DMS153 treated with DMSO at 0.1 percent for 48 hours (cell line): ENCODE data around the gene OR14A2.
A peak's percentile ranks its signal among the peaks of the same experiment; 100 is the strongest.
"Not testable (repeated sequence)": the region's sequence is repeated elsewhere in the genome, so short reads cannot be mapped to it uniquely, and the experiment has no call there.

ENCODE experiments used
- DNase-seq: peaks from one replicate; lab custom pipeline; 2025; ENCODE audit not compliant: unreplicated experiment; lab: John Stamatoyannopoulos, UW

The OR14A2 gene

DNA sequence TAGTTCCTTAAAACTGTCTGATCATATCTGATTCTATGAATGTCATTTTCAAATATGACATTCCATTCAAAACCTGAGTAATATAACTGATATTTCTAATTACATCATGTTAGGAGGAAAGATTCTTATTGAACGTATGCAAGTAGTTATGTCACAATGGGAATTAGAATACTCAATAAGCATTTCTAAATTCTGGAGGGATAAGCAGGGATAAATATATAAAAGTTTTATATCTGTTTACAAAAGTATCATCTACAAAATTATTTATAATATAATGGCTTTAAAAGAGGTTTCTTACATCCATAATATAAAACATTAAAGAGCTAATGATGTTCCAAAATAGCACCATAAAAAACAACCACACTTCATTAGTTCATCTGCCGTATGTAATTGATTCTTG is at the start of gene OR14A2:
Gene OR14A2 (minus strand): TSS at position 101 of the 400 bp plus-strand sequence.
- DNase-seq = no peak

DNA sequence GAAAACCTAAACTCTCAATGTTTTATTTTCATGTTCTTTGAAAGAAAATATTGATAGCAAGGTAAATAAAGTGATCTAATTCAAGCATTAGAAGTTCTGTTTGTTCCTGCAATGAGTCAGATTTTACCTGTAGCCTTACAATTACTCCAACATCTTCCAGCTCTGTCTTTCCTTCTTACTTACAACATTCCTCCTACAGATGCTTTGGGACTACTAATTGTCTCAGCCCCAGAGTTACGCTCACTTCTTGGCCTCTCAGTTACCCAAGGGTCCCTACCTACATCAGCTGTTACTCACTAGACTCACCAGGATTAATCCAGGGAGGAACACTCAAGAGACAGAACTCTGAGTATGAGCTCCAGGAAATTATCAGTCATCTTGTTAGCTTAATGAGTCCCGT is 49.6 kb upstream of the OR14A2 start:
- DNase-seq = no peak

DNA sequence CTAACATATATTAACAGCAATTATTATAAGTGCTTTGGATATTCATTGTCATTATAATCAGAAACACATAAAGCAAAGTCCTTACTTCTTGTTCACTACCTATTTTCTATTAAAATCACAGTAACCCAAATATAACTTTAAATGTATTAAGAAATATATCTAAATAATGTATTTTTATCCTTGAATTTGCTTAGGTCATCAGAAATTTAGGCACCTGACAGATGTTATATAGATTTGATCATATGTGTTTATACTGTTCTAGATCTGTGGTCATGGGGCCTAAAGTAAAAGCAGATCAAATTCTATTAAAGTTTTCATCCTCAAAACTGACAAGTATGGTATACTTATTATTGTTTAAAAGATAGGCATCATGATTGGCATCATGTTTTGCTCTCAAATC is 21.7 kb upstream of the OR14A2 start:
- DNase-seq = no peak

DNA sequence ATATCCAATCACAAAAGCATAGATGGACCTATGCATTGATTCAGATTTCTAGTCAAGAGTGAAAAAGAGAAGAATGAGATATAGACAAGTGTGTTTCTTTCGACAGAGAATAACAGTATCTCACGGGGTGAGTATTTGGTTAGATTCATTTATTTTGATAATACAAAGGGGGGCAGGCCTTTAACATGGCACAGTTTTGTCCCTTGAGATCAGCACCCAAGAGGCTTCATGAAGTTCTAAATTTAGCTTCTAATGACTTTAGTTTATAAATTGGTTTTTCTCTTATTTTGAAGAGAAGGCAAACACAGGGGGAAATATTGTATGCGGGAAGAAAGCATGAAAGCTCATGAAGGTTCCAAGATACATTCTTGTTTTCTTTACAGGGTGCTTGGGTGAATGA is 12.5 kb upstream of the OR14A2 start, which contains the start of gene OR1C1:
Gene OR1C1 (minus strand): TSS at position 101 of the 400 bp plus-strand sequence. CDS start 2,150 bp downstream, outside the sequence.
- no peak for DNase-seq

DNA sequence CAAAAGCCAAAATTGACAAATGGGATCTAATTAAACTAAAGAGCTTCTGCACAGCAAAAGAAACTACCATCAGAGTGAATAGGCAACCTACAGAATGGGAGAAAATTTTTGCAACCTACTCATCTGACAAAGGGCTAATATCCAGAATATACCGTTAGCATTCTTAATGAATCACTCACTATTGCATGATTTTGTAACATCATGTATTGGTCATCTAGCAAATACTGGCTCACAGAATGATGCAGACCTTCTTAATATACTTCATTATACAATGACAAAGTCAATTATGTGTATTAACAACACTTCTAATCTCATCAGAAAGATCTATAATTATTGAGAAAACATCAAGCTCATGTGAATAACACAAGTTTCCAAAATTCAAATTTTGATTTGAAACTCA is 6.4 kb upstream of the OR14A2 start:
- not testable (repeated sequence) for DNase-seq

DNA sequence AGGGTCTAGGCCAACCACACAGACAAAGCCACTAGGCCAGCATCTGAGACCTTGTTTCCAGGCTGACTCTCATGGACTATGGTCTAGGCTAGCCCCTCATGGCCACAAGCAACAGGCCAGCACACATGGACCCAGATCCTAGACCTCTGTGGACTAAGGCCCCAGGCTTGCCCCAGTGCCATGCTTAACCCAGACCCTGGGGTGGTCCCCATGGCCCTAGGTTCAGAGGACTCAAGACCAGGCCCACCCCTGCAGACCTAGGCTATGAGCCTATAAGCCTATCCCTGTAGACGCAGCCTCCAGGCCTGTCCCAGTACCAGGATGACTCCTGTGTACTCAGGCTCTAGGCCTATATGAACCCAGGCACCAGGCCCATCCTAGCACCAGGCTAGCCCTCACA is 1.9 kb upstream of the OR14A2 start:
- no peak for DNase-seq

DNA sequence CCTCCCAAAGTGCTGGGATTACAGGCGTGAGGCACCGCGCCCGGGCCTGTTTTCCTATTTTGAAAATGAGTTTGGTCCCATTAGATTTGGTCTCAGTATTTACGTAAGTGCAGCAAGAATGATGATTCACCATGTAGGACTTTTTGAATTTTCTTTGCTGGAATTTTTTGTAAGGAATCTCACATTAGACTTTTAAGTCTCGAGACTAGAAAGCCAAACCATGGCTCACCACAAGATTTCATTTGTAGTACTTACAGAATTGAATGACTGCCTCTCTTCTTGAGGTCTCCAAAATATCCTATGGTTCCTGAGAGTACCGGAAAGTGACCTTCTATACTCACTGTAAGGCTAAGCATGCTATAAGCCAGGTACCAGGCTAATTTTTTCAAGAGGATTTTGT is 325 bp downstream of the OR14A2 start:
- no peak for DNase-seq

DNA sequence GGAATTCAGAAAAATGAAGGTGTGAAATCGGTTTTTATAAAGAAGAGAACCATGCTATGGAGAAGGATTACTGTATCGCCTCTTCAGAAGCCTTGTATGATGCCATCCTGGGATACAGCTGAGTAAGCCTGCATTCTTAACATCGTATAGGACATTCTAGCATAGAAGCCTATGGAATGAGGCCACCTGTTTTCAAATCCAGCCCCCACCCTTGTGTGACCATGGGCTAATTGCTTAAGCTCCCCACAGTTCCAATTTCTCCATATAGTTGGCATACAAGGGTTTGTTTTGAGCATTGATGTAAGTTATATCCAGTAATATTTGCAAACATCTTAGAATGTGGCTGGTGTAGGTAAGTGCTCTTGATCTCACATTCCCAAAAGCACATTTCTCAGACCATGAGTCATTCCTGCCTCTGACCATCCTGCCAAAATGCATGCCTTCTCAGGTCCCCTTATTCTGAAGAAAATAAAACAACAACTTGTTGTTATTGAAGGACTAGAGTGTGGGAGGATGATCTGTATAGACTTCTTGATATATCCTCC is 1.5 kb downstream of the OR14A2 start:
- no peak for DNase-seq

DNA sequence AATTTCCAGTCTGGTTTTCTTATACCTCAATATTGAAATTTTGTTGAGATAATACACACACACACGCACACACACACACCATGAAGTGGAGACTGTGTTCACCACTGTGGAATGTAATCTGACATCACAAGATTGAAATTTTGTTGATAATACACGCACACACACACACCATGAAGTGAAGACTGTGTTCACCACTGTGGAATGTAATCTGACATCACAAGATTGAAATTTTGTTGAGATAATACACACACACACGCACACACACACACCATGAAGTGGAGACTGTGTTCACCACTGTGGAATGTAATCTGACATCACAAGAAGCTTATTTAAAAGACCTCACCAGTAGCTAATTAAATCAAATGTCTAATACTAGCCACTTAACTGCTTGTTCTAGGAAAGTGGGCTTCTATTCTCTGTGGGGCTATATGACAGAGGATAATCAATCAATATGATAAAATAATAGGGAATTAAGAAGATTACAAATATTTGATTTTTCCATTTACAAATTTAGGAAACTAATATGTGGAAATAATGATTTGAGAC is 5.7 kb downstream of the OR14A2 start:
- not testable (repeated sequence) for DNase-seq

DNA sequence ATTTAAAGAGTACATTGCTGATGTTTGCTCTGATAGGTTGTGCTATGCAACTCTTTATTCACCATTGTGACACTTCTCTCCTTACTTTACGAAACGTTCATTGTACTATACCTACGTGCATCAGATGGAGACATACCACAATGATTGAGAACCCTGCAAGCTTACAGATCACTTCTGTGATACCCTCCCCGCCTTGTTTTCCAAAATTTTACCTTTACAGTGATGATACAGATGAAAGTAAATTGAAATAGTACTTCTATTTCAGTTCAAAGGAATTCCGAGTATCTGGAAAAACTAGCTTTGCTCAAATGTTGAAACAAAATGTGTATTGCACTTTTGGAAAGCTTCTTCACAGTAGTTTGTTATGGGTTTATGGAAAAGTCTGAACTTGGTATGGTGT is 6.2 kb downstream of the OR14A2 start:
- no peak for DNase-seq

DNA sequence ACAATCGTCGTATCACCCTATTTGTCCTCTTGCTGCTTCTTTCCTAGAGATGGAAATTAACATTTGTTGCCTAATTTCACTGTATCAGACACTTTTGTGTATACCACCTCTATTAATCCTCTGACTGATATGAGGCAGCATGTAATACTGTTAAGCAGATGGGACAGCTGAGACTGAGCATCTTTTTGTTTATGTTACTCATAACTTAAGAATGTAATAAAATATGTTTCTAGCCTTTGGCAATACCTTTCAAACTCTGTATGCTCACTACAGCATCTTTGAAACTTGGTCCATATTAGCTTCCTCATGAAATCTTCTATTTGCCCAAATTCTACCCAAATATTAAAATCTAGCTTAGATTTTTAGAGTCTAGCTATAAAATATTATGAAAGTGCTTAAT is 7.2 kb downstream of the OR14A2 start:
- DNase-seq = no peak

DNA sequence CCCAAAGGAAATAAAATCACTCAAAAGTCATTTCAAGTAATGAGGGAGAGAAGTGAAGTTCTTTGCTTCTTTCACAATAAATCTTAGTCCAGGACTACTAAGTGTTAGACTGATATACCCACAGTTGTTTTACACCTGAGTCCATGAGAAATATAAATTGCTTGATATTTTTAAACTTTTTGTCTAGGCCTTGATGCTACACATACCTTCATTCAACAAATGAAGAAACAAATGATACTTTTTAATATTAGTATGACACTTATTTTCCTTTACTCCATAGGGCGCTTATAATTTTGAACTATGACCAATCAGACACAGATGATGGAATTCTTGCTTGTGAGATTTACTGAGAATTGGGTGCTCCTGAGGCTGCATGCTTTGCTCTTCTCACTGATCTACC is 9.6 kb downstream of the OR14A2 start, which contains the start of gene OR14K1:
Gene OR14K1 (plus strand): TSS at position 301 of the 400 bp plus-strand sequence. CDS start 0 bp downstream, at position 301.
- no peak for DNase-seq

DNA sequence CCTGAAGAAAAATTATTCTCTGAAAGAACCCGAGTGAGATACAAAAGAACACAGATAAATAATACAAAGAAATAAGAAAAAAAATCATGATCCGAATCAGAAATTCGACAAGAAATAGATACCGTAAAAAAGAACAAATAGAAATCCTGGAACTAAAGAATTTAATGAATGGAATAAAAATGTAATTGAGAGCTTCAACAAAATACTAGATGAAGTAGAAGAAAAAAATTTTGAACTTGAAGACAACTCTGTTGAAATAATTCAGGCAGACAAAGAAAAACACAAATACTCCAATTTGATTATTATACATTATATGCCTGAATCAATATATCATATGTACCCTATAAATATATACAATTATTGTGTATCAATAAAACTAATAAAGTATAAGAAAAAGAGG is 26.7 kb downstream of the OR14A2 start:
- DNase-seq = no peak

DNA sequence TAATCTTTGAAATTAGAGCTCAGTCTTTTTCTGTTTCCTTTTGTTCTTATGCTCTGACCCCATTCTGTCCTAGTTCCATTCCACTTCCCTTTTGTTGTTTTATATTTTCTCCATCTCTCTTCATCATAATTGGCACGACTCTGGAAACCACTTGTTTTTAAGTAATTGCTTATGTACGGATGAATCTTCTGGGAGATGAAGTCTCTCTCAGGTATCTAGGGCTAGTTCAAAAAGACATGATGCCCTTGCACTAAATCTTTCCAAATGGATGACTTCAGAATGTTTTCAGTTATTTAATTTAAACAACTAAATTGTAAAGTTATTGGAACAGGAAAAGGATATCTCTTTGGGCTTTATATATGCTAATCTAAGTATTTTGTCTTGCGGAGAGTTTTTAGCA is 31.4 kb downstream of the OR14A2 start, which contains the start of gene OR6F1:
Gene OR6F1 (minus strand): TSS at position 101 of the 400 bp plus-strand sequence. CDS start 3,891 bp downstream, outside the sequence.
- no peak for DNase-seq

DNA sequence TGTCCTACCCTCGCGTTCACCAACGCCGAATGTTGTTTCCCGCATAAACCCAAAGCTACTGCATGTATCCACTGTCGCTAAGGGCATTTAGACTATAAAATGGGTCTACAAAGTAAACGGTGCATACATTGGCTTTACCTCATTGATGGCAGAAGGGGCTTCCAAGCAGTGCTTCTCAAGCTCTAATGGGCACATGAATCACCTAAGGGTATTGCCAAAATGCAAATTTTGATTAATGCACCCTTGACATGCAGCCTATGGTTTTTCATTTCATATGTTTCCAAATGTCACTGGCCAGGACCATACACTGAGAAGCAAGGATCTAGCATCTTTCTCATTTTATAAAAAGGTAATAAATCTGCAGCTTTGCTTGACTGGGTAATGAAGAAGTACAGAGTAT is 34.2 kb downstream of the OR14A2 start:
- DNase-seq = no peak

DNA sequence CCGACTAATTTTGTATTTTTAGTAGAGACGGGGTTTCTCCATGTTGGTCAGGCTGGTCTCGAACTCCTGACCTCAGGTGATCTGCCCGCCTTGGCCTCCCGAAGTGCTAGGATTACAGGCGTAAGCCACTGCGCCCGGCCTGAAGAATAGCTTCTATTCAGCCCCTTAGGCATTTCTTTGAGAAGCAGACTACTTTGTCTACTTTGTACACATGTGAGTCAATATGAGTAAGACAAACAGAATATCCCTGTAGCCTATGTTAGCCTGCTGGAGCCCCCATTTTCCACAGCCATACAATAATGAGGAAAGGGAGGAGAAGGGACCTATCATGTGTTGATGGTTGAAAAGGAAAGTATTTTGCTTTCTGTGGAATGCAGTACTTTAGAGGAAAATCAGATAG is 37.3 kb downstream of the OR14A2 start:
- not testable (repeated sequence) for DNase-seq

DNA sequence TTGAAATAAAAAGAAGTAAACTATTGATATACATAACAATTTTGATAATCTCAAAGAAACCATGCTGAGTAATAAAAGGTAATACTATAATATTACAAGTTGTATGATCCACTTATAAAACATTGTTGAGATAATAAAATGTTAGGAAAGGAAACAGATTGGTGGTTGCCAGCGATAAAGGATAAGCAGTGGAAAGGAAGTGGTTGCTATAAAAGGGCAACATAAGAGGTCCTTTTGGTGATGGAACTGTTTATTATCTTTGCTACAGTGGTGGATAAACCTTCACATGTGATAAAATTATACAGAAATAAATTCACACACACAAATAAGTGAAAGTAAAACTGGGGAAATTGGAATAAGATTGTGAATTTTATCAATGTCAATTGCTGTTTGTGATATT is 46.6 kb downstream of the OR14A2 start:
- DNase-seq = no peak

DNA sequence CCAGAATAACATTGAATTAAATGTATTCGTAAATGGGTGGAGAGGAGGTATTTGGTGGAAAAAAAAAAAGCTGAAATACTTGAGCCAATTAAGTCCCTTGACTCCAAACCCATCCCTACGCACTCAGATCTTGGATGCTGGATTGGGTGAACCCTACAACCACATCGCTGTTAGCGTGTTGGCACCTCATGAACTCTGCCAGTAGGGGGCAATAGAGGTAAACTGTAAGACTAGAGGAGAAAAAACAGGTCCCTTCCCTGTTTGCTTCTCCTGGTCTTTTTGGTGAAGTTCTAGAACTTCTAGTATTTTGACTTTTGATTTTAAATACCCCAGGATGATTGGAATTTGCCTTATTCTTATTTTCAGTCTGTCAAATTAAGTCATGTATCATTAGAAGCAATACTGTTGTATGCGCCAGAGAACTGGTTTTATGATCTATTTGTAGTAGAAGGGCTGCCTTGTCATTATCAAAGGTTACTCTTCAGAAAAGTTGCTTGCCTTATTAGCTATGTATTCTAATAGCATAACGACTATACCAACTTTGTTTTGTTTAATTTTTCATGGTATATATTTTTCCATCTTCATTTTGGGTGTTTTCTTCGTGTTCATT is 66.5 kb downstream of the OR14A2 start:
- peak; percentile 43 for DNase-seq

DNA sequence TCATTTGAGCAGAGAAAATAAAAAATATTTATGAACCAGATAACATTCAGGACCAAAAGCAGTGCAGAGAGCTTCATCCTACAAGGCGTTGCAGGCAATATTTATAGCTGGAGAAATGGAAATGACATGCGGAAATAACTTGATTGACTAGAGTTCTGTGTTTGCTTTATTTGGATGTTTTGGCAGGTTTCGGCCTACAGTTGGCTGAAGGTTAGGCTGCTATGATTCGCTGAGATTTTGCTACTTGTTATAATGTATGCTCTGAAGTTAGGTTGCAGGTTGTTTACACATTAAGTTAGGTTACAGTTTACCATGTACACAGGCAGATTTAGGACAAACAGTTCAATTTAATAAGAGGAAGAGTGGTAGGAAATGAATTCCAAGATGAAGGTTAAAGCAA is 67.8 kb downstream of the OR14A2 start:
- no peak for DNase-seq

DNA sequence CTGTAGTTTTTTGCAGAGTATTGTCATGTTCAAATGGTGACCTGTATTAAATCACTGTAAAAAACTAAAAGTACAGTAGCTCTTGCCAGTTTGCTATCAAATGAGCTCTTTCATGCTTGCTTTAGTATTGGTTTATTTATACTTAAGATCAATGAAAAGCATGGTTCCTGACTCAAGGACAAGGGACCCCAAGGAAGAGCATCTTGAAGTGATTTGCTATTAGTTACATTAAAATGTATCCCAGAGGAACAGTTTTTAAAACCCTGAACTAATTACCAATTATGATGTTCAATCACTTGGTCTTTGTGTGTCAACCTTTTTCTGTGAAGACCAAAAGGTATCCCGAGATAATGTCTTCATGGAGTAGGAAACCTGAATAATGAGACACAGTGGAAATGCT is 68.3 kb downstream of the OR14A2 start, which contains the start of gene OR13G1:
Gene OR13G1 (minus strand): TSS at position 101 of the 400 bp plus-strand sequence. CDS start 6,698 bp downstream, outside the sequence.
- no peak for DNase-seq
